HG03575 (cell line): ENCODE data around the gene RPSA.
"Not testable (repeated sequence)": the region's sequence is repeated elsewhere in the genome, so short reads cannot be mapped to it uniquely, and the experiment has no call there.

Experiments
- ATAC-seq: cut with Tn5 transposase; IDR thresholded peaks from one replicate; pipeline ENCODE4 v1.9.1; 2021; ENCODE audit not compliant: unreplicated experiment, insufficient number of reproducible peaks, low FRiP score; ENCODE audit errors: extremely low read depth

RPSA gene

GRCh38 chr3:39415302-39415701, 8.8 kb downstream of the RPSA start:
- ATAC-seq = not testable (repeated sequence)

DNA sequence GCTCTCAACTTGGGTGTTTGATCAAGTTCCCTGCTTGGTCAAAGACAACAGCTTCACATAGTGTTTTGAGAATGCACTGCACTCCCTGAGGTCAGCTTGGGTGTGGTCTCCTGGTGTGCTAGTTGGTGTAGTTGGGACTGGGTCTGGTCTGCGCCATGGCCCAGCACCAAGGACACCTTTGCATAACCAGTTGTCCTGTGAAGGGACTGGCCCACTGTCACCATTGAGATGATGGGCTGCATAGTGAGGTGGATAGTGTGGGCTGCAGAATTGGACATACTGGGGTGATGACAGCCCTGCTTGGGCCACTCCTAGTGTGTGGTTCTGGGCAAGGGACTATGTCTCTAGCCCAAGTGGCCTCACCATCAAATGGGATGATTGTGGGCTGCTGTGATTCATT, 9.5 kb downstream of the RPSA start:
- ATAC-seq = no peak

- ATAC-seq = not testable (repeated sequence)
Measured at GRCh38 chr3:39416998-39417397, 10.5 kb downstream of the RPSA start.

DNA sequence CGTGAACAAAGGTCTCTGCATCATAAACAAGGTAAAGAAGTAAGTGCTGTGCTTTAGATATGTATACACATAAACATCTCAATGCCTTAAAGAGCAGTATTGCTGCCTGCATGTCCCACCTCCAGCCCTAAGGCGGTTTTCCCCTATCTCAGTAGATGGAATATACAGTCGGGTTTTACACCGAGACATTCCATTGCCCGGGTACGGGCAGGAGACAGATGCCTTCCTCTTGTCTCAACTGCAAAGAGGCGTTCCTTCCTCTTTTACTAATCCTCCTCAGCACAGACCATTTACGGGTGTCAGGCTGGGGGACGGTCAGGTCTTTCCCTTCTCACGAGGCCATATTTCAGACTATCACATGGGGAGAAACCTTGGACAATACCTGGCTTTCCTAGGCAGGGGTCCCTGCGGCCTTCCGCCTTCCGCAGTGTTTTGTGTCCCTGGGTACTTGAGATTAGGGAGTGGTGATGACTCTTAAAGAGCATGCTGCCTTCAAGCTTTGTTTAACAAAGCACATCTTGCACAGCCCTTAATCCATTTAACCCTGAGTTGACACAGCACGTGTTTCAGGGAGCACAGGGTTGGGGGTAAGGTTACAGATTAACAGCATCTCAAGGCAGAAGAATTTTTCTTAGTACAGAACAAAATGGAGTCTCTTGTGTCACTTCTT, 12.2 kb downstream of the RPSA start:
- not testable (repeated sequence) for ATAC-seq

- no peak for ATAC-seq
Measured at GRCh38 chr3:39419742-39420315, 13.3 kb downstream of the RPSA start.

- no peak for ATAC-seq
Measured at GRCh38 chr3:39420543-39420942, 14.0 kb downstream of the RPSA start.

DNA sequence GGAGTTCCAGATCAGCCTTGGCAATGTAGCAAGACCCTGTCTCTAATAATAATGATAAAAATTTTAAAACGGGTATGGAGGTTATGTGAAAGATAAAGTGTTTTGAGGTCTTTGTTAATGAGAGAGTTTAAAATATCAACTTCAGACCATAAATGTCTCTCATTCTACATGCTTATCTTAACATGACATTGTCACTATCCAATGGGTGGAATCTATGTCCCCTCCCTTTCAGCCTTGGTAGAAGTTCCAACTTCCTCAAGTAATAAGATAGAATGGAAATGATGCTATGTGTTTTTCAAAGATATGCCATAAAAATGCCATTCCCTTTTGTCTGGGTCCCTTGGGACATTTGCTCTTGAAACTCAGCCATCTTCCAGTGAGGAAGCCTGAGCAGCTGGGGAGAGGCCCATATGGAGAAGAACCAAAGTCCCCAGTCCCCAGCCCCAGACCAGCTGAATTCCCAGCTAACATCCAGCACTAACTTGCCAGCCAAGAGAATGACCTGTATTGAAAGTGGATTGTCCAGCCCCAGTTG, 17.0 kb downstream of the RPSA start:
- no peak for ATAC-seq

DNA sequence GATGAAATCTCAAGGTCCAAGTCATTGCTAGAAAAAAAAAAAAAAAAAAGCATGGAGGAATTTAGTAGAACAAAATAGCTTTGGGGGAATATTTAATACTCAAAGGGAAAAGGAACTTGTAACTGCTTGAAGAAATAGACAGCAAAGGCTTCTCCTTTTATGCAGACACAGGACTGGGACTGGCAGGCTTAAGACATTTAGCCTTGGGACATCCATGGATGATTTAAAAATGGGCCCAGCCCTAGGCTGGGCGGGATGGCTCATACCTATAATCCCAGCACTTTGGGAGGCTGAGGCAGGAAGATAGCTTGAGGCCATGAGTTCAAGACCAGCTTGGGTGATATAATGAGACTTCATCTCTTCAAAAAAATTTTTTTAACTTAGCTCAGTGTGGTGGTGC, 19.8 kb downstream of the RPSA start:
- no peak for ATAC-seq

DNA sequence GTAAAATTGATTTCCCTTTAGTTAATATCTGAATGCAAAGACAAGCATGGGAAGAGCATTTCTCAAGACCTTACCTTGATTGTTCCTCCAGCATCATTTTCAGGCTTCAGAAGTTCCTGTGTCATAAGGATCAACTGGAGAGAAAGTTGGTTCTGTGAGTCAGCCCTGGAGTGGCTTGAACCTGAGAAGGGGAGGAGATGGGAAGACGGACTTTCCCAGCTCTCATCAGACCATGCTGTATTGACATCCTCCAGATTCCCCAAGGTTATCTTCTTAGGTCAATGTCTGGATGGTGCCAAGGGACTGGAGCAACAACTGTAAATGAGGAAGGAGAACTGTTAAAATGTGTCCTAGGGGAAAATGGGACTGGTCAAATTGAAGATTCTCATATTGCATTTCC, 21.0 kb downstream of the RPSA start:
- no peak for ATAC-seq

DNA sequence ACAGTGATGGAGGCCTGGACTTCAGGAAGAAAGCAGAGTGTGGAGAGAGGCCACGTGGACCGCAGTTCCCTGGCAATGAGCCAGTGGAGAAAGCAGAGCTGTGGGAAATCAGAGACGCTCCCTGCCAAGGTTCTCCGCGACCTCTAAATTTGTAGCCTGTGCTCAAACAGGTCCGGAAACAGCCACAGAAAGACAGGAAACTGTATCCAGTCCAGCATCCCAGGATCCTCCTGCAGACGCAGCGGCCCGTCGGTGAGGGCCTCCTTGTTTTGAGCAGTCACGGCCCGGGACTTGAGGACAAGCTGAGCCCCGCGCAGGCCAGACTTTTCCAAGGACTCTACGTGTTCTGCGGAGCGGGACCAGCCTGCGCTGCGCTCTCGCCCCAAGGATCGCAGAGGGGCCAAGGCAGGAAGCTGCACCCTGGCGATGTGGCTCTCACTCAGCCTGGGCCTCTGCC, 22.3 kb downstream of the RPSA start:
- ATAC-seq = no peak

- ATAC-seq = no peak
Measured at GRCh38 chr3:39429466-39429865, 22.9 kb downstream of the RPSA start.

- ATAC-seq = no peak
Measured at GRCh38 chr3:39432342-39432741, 25.8 kb downstream of the RPSA start.

DNA sequence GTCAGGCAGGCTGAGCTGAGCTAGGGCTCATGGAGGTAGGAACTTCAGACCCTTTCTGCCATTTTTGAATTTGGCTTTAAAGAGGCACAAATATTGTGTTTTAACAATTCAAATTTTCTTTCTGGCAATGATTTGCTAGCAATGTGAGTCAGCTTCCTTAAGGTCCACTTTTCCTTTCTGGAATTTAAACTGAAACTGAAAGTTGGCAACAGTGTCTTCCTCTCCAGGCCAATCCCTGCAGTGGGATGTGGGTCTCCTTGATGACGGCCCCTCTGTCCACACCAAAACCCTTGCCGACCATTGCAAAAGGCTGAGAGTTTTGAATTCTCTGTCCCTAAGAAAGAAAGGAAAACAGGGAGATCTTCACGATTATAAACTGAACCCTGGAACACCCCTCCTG, 27.1 kb downstream of the RPSA start:
- ATAC-seq = no peak

- ATAC-seq = peak; percentile 59
Measured at GRCh38 chr3:39434574-39434973, 28.1 kb downstream of the RPSA start.

DNA sequence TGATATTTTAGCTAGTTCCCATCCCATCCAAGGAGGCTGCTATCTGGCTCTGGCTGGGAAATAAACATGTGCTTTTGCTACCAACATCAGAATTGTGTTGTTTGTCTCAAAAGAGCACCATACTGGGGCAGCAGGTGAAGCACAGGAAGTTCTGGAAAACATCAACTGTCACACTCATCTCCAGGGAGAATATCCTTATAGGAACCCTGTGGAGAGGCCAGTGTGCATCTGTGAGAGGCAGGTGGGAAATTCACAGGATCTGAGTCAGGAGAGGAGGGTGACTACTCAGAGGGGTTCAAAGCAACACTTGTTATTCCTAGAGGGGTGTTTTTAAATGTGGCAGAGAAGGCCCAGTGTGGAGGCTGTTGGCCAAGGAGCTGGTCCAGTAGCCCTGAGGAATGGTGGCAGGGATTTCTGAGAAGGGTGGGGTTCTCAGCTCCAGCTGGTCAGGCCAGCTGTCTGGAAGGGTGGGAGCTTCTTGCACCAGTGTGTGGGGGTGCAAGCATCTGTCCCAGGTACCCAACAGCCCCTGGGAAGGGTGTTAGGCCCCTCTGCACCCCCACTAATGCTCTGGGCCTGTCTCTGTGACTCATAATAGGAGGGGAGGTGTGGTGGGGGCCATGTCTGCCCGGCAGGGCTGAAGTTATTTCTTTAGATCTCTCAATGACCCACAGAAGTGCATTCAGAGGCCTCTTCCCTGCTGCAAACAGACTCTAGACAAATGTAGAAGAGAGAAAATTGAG, 28.7 kb downstream of the RPSA start:
- ATAC-seq = no peak

GRCh38 chr3:39438880-39439279, 32.4 kb downstream of the RPSA start:
- ATAC-seq = no peak

DNA sequence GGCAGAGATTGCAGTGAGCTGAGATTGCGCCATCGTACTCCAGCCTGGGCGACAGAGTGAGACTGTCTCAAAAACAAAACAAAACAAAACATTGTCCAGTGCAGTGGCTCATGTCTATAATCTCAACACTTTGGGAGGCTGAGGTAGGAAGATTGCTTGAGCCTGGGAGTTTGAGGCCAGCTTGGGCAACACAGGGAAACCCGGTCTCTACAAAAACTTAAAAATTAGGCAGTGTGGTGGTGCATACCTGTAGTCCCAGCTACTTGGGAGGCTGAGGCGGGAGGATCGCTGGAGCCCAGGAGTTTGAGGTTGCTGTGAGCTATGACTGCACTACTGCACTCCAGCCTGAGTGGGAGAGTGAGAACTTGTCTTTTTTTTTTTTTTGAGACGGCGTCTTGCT, 33.8 kb downstream of the RPSA start:
- ATAC-seq = no peak

DNA sequence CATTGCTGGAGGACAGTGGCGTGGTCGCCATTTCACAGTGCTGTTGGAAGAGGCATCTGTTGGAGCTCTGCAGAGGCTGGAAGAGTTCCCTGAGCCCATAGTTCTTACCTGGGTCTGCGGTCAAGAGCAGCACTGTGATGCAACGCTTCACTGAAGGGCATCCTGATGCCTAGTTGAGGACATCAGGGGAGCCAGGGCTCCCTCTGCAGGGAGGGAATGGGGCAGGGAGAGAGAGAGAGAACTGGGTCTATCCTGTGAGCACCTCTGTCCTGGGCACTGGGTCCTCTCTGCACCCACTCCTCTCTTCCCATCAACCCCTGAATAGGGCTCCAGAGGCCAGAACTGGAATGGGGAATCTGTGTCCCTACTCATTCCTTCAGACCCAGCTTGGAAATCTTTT, 37.0 kb downstream of the RPSA start:
- no peak for ATAC-seq

- no peak for ATAC-seq
Measured at GRCh38 chr3:39445927-39446326, 39.4 kb downstream of the RPSA start.

DNA sequence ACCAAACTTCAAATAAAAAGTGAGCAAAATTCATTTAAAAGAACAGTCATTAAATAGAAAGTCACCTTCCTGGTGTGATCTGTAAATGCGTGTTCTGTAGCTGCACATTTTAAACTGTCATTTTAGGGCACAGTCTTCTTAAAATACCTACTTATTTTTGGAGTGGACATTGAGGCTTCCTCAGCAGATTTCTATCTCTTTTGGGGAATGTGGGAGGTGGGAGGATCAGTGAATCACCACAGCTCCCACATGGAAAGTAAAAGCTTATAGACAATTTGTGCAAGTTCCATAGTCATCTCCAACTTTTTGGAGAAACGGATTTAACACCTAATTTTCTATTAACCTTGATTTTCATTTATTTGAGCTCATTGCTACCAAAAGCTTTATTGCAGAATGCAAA, 39.9 kb downstream of the RPSA start:
- no peak for ATAC-seq
